K562 (cell line): ENCODE measurements around the gene MAML3. TPM values are rescaled to one million over a fixed set of nuclear protein-coding genes. Genes with fewer than 3 reads are reported as not detected.

Experiments
- ARID2 ChIP-seq: fragments of 450-650 bp; IDR thresholded peaks from 2 replicates; pipeline ENCODE4 v1.6.1; 2017; ENCODE audit warnings: antibody characterized with exemption, mild to moderate bottlenecking
- BRF1 ChIP-seq: IDR thresholded peaks from 3 replicates; pipeline ENCODE4 v1.6.1; 2011; ENCODE audit warnings: borderline replicate concordance, mild to moderate bottlenecking; ENCODE audit not compliant: insufficient read length; ENCODE audit errors: extremely low read depth
- SPI1 ChIP-seq: IDR thresholded peaks from 2 replicates; pipeline ENCODE4 v1.6.1; 2011; ENCODE audit warnings: low read depth, low read length, control low read depth, borderline replicate concordance
- U2AF1 ChIP-seq: fragments of 200-400 bp; formaldehyde crosslinking; optimal IDR thresholded peaks from 2 replicates; pipeline ENCODE3; 2017; ENCODE audit warnings: mild to moderate bottlenecking, low read depth, low read length, moderate library complexity
- polyA plus RNA-seq, 8 experiments: library from polyadenylated mRNA; depleted of rRNA in 4 of 8; stranded (reverse) in 5 of 8; unstranded in 3 of 8; fragments of >200 nt; fragmentation: Nextera tagmentation in 2 of 8; fragmentation: Illumina TruSeq in 1 of 8; extraction: Ambion mirVana in 2 of 8; extraction: Trizol in 1 of 8; gene quantifications; 2 replicates each; pipeline versions ENCODE4 v1.2.1 to v1.2.3, GENCODE V29; 2011 to 2014; ENCODE audit warnings: inconsistent platforms in 1 of 8, missing spikeins in 1 of 8
- total RNA-seq, 7 experiments: library from RNA; depleted of rRNA in 6 of 7; stranded (reverse); fragments of >200 nt in 6 of 7; fragmentation: Illumina TruSeq in 2 of 7; extraction: Trizol in 2 of 7; gene quantifications; 2 replicates each; pipeline versions ENCODE4 v1.2.1 to v1.2.3, GENCODE V29; 2011 to 2021; ENCODE audit warnings: low replicate concordance in 1 of 7
- TF ChIP-seq, protein P1 (sequence below): fragments of 450-650 bp; IDR thresholded peaks from 2 replicates; pipeline ENCODE4 v1.6.1; 2018; ENCODE audit not compliant: partially characterized antibody
- TF ChIP-seq, protein P2 (sequence below): sonication (generic); formaldehyde crosslinking; IDR thresholded peaks from 2 replicates; pipeline ENCODE4 v1.8.0; 2023; ENCODE audit warnings: mild to moderate bottlenecking, missing genetic modification reagents
- TF ChIP-seq, protein P3 (sequence below): fragments of 450-650 bp; IDR thresholded peaks from 2 replicates; pipeline ENCODE4 v1.6.1; 2017; ENCODE audit warnings: antibody characterized with exemption

The MAML3 gene
- total and polyA plus RNA-seq, 9 of the 15 experiments (the other 6 are each of a cell fraction or from before 2014, with no cell fraction given): 0.01 to 0.55 (median 0.25) TPM

DNA sequence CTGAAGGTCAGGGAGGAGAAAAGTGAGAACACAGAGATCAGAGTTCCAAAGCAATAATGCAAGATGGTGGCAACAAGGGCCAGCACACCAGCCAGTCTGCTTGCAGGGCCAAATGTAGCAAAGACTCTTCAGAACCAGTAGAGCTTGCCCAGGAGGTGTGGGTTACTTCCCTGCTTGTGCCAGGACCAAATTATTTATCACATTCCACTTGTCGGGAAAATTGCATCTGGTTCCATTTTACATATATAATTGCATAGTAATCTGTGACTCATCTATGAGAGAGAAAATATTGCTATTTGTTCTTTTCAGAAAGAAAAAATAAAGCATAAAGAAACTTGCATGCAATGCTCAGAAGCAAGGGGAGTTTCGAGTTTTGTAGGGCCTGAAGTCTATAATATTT, 41.4 kb downstream of the MAML3 start (continued):
- TF ChIP-seq, protein P1, sequence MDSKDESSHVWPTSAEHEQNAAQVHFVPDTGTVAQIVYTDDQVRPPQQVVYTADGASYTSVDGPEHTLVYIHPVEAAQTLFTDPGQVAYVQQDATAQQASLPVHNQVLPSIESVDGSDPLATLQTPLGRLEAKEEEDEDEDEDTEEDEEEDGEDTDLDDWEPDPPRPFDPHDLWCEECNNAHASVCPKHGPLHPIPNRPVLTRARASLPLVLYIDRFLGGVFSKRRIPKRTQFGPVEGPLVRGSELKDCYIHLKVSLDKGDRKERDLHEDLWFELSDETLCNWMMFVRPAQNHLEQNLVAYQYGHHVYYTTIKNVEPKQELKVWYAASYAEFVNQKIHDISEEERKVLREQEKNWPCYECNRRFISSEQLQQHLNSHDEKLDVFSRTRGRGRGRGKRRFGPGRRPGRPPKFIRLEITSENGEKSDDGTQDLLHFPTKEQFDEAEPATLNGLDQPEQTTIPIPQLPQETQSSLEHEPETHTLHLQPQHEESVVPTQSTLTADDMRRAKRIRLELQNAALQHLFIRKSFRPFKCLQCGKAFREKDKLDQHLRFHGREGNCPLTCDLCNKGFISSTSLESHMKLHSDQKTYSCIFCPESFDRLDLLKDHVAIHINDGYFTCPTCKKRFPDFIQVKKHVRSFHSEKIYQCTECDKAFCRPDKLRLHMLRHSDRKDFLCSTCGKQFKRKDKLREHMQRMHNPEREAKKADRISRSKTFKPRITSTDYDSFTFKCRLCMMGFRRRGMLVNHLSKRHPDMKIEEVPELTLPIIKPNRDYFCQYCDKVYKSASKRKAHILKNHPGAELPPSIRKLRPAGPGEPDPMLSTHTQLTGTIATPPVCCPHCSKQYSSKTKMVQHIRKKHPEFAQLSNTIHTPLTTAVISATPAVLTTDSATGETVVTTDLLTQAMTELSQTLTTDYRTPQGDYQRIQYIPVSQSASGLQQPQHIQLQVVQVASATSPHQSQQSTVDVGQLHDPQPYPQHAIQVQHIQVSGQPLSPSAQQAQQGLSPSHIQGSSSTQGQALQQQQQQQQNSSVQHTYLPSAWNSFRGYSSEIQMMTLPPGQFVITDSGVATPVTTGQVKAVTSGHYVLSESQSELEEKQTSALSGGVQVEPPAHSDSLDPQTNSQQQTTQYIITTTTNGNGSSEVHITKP: no peak
- TF ChIP-seq, protein P2, sequence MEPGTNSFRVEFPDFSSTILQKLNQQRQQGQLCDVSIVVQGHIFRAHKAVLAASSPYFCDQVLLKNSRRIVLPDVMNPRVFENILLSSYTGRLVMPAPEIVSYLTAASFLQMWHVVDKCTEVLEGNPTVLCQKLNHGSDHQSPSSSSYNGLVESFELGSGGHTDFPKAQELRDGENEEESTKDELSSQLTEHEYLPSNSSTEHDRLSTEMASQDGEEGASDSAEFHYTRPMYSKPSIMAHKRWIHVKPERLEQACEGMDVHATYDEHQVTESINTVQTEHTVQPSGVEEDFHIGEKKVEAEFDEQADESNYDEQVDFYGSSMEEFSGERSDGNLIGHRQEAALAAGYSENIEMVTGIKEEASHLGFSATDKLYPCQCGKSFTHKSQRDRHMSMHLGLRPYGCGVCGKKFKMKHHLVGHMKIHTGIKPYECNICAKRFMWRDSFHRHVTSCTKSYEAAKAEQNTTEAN (CRISPR knock-in tag): no peak
- TF ChIP-seq SPI1: no peak
- TF ChIP-seq, protein P3, sequence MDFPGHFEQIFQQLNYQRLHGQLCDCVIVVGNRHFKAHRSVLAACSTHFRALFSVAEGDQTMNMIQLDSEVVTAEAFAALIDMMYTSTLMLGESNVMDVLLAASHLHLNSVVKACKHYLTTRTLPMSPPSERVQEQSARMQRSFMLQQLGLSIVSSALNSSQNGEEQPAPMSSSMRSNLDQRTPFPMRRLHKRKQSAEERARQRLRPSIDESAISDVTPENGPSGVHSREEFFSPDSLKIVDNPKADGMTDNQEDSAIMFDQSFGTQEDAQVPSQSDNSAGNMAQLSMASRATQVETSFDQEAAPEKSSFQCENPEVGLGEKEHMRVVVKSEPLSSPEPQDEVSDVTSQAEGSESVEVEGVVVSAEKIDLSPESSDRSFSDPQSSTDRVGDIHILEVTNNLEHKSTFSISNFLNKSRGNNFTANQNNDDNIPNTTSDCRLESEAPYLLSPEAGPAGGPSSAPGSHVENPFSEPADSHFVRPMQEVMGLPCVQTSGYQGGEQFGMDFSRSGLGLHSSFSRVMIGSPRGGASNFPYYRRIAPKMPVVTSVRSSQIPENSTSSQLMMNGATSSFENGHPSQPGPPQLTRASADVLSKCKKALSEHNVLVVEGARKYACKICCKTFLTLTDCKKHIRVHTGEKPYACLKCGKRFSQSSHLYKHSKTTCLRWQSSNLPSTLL: no peak
- no peak for TF ChIP-seq ARID2
- TF ChIP-seq U2AF1: no peak
- TF ChIP-seq BRF1: no peak
